SK-N-SH treated with all-trans-retinoic acid at 6 μM for 48 hours (cell line): ENCODE measurements around the gene NCAM1.

Experiments
- ATAC-seq: fragments of 200-7000 bp; cut with Tn5 transposase; 3 replicates; pipeline ENCODE4 v1.9.1; 2020; ENCODE audit warnings: mild to moderate bottlenecking, moderate library complexity
- ARNTL ChIP-seq: fragments of 450-650 bp; formaldehyde crosslinking; IDR thresholded peaks from 2 replicates; pipeline ENCODE4 v1.5.0; 2020; ENCODE audit warnings: low read depth, mild to moderate bottlenecking, moderate library complexity, borderline replicate concordance
- BACH2 ChIP-seq: fragments of 250-450 bp; sonication (Bioruptor Pico); IDR thresholded peaks from 2 replicates; pipeline ENCODE4 v1.9.0; 2021; ENCODE audit warnings: mild to moderate bottlenecking, borderline replicate concordance
- CSDC2 ChIP-seq: fragments of 250-450 bp; sonication (Bioruptor Pico); IDR thresholded peaks from 2 replicates; pipeline ENCODE4 v1.5.0; 2020; ENCODE audit warnings: mild to moderate bottlenecking, moderate library complexity
- ESRRG ChIP-seq: fragments of 250-450 bp; sonication (Bioruptor Pico); IDR thresholded peaks from 2 replicates; pipeline ENCODE4 v1.6.1; 2021; ENCODE audit warnings: mild to moderate bottlenecking
- GLIS3 ChIP-seq: fragments of 250-450 bp; sonication (Bioruptor Pico); IDR thresholded peaks from 2 replicates; pipeline ENCODE4 v1.5.0; 2020; ENCODE audit warnings: mild to moderate bottlenecking, moderate library complexity
- ISL1 ChIP-seq: fragments of 250-450 bp; sonication (Bioruptor Pico); IDR thresholded peaks from 2 replicates; pipeline ENCODE4 v2.1.2; 2022; ENCODE audit warnings: mild to moderate bottlenecking, moderate library complexity
- PPARA ChIP-seq: fragments of 250-450 bp; sonication (Bioruptor Pico); IDR thresholded peaks from 2 replicates; pipeline ENCODE4 v1.5.0; 2020; ENCODE audit warnings: mild to moderate bottlenecking, borderline replicate concordance
- RARB ChIP-seq: fragments of 250-450 bp; sonication (Bioruptor Pico); IDR thresholded peaks from 2 replicates; pipeline ENCODE4 v1.8.0; 2021; ENCODE audit warnings: mild to moderate bottlenecking, moderate library complexity
- SNAI2 ChIP-seq: fragments of 250-450 bp; sonication (Bioruptor Pico); IDR thresholded peaks from 2 replicates; pipeline ENCODE4 v1.5.0; 2020; ENCODE audit warnings: mild to moderate bottlenecking, moderate library complexity
- TCF4 ChIP-seq: fragments of 250-450 bp; sonication (Bioruptor Pico); IDR thresholded peaks from 2 replicates; pipeline ENCODE4 v1.8.0; 2021; ENCODE audit warnings: mild to moderate bottlenecking, moderate library complexity, borderline replicate concordance
- TOX ChIP-seq: fragments of 250-450 bp; sonication (Bioruptor Pico); IDR thresholded peaks from 2 replicates; pipeline ENCODE4 v1.8.0; 2021; ENCODE audit warnings: mild to moderate bottlenecking, moderate library complexity, borderline replicate concordance
- ZFP3 ChIP-seq: fragments of 250-450 bp; sonication (Bioruptor Pico); IDR thresholded peaks from 2 replicates; pipeline ENCODE4 v1.5.0; 2020; ENCODE audit warnings: mild to moderate bottlenecking, moderate library complexity
- ZFP30 ChIP-seq: fragments of 450-650 bp; formaldehyde crosslinking; IDR thresholded peaks from 2 replicates; pipeline ENCODE4 v1.5.0; 2022; ENCODE audit warnings: mild to moderate bottlenecking, moderate library complexity
- ZNF70 ChIP-seq: fragments of 450-650 bp; formaldehyde crosslinking; IDR thresholded peaks from 2 replicates; pipeline ENCODE4 v1.5.0; 2020; ENCODE audit warnings: mild to moderate bottlenecking, moderate library complexity
- ZNF8 ChIP-seq: fragments of 450-650 bp; formaldehyde crosslinking; IDR thresholded peaks from 2 replicates; pipeline ENCODE4 v1.5.0; 2020; ENCODE audit warnings: mild to moderate bottlenecking, moderate library complexity
- TF ChIP-seq, protein P1 (sequence below): fragments of 250-450 bp; sonication (Bioruptor Pico); IDR thresholded peaks from 2 replicates; pipeline ENCODE4 v1.5.1; 2020; ENCODE audit warnings: low read depth, mild to moderate bottlenecking, moderate library complexity
- TF ChIP-seq, protein P2 (sequence below): fragments of 250-450 bp; sonication (Bioruptor Pico); IDR thresholded peaks from 2 replicates; pipeline ENCODE4 v1.8.0; 2021; ENCODE audit warnings: low read depth, mild to moderate bottlenecking, moderate library complexity, borderline replicate concordance
- TF ChIP-seq, protein P3 (sequence below): fragments of 250-450 bp; sonication (Bioruptor Pico); IDR thresholded peaks from 2 replicates; pipeline ENCODE4 v1.5.0; 2020; ENCODE audit warnings: mild to moderate bottlenecking, moderate library complexity
- TF ChIP-seq, protein P4 (sequence below): fragments of 250-450 bp; sonication (Bioruptor Pico); IDR thresholded peaks from 2 replicates; pipeline ENCODE4 v1.8.0; 2020; ENCODE audit warnings: mild to moderate bottlenecking, moderate library complexity, borderline replicate concordance
- TF ChIP-seq, protein P5 (sequence below): fragments of 250-450 bp; sonication (Bioruptor Pico); IDR thresholded peaks from 2 replicates; pipeline ENCODE4 v1.5.1; 2021; ENCODE audit warnings: mild to moderate bottlenecking, moderate library complexity

The NCAM1 gene

DNA sequence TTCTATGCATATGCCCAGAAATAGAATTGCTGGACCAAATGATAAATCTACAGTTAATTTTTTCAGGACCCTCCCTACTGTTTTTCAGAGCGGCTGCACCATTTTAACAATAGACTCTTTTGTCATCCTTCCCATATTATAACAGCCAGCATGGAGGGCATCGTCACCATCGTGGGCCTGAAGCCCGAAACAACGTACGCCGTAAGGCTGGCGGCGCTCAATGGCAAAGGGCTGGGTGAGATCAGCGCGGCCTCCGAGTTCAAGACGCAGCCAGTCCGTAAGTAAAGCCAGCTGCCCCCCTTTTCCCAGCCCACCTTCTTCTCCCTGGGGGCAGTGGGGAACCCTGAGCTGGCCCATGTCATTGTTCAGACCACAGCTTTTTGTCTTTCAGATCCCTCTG is 273.7 kb downstream of the NCAM1 start (continued):
- TF ChIP-seq, protein P1, sequence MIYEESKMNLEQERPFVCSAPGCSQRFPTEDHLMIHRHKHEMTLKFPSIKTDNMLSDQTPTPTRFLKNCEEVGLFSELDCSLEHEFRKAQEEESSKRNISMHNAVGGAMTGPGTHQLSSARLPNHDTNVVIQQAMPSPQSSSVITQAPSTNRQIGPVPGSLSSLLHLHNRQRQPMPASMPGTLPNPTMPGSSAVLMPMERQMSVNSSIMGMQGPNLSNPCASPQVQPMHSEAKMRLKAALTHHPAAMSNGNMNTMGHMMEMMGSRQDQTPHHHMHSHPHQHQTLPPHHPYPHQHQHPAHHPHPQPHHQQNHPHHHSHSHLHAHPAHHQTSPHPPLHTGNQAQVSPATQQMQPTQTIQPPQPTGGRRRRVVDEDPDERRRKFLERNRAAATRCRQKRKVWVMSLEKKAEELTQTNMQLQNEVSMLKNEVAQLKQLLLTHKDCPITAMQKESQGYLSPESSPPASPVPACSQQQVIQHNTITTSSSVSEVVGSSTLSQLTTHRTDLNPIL (CRISPR knock-in tag), result no peak

DNA sequence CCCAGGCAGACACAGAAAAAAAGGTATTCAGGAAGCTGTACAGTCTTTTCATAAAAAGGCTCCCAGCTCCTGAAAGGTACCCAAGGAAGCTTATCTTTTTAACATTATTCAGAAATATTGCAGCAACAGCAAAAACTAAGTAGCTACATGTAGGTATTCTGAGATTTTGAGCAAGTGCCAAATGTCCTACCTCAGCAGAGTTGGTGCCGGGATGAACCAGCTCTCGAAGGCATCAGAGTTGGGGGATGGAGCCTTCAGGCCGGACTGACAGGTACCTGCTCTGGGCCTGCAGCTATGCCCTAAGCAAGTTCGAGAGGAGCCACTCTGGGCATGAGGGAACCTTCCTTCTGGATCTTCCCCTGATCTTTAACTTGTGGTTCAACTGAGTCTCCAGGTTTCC is 276.0 kb downstream of the NCAM1 start:
- no peak for ATAC-seq
- TF ChIP-seq ZFP3 (CRISPR knock-in tag) (no peak), TOX (CRISPR knock-in tag) (no peak), PPARA (CRISPR knock-in tag) (no peak), ARNTL (no peak), ZNF8 (CRISPR knock-in tag) (no peak), GLIS3 (CRISPR knock-in tag) (no peak)
- TF ChIP-seq, protein P1 (CRISPR knock-in tag), result no peak

DNA sequence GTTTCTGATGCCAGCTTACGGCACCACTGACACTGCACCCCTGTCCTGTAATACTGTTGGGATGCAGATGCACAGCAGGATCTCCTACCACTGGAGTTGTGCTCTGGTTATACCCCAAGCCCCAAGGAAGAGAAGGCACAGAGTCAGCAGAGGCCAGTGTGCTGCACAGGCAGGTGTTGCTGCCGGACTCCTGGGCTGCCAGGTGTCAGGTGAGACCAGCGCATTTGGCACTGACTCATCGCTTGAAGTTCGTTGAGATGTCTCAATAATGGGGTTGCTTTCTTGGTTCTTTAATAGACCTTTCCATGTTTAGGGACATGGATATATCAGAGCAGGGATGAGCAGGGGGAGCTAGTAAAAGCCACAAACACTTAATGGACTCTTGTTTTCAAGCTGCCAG is 277.5 kb downstream of the NCAM1 start:
- no peak for ATAC-seq
- no peak for TF ChIP-seq TCF4
- no peak for TF ChIP-seq GLIS3 (CRISPR knock-in tag)
- no peak for TF ChIP-seq BACH2
- TF ChIP-seq, protein P2, sequence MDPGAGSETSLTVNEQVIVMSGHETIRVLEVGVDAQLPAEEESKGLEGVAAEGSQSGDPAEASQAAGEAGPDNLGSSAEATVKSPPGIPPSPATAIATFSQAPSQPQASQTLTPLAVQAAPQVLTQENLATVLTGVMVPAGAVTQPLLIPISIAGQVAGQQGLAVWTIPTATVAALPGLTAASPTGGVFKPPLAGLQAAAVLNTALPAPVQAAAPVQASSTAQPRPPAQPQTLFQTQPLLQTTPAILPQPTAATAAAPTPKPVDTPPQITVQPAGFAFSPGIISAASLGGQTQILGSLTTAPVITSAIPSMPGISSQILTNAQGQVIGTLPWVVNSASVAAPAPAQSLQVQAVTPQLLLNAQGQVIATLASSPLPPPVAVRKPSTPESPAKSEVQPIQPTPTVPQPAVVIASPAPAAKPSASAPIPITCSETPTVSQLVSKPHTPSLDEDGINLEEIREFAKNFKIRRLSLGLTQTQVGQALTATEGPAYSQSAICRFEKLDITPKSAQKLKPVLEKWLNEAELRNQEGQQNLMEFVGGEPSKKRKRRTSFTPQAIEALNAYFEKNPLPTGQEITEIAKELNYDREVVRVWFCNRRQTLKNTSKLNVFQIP, result no peak
- TF ChIP-seq, protein P3, sequence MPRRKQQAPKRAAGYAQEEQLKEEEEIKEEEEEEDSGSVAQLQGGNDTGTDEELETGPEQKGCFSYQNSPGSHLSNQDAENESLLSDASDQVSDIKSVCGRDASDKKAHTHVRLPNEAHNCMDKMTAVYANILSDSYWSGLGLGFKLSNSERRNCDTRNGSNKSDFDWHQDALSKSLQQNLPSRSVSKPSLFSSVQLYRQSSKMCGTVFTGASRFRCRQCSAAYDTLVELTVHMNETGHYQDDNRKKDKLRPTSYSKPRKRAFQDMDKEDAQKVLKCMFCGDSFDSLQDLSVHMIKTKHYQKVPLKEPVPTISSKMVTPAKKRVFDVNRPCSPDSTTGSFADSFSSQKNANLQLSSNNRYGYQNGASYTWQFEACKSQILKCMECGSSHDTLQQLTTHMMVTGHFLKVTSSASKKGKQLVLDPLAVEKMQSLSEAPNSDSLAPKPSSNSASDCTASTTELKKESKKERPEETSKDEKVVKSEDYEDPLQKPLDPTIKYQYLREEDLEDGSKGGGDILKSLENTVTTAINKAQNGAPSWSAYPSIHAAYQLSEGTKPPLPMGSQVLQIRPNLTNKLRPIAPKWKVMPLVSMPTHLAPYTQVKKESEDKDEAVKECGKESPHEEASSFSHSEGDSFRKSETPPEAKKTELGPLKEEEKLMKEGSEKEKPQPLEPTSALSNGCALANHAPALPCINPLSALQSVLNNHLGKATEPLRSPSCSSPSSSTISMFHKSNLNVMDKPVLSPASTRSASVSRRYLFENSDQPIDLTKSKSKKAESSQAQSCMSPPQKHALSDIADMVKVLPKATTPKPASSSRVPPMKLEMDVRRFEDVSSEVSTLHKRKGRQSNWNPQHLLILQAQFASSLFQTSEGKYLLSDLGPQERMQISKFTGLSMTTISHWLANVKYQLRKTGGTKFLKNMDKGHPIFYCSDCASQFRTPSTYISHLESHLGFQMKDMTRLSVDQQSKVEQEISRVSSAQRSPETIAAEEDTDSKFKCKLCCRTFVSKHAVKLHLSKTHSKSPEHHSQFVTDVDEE, result no peak
- TF ChIP-seq, protein P1 (CRISPR knock-in tag), result no peak
- TF ChIP-seq TOX (CRISPR knock-in tag), result no peak

DNA sequence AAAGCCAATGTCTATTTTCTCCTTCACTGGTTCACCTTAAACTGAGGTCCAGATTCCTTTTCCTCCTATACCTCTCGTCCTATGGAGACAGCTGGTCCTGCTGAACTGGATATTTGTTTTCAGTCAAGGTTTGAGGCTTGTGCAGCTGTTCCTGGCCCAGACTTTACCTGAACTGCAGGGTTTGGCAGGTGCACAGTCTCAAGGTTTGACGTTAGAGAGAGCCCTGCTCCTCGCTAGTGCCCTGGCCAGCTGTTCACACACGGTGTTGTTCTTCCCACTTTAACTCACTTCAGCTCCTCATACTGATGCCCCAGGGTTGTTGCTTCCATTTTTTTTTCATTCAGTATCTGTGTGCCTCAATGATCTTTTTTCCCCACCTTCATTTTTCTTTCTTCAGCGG is 279.2 kb downstream of the NCAM1 start:
- ATAC-seq, result no peak

More for the DNA sequence above, 279.2 kb downstream of the NCAM1 start:
- TF ChIP-seq ZNF8 (CRISPR knock-in tag), result no peak
- TF ChIP-seq TOX (CRISPR knock-in tag), result no peak
- TF ChIP-seq GLIS3 (CRISPR knock-in tag), result no peak
- no peak for TF ChIP-seq SNAI2 (CRISPR knock-in tag)
- TF ChIP-seq ARNTL, result no peak
- TF ChIP-seq PPARA (CRISPR knock-in tag), result no peak
- TF ChIP-seq, protein P4, sequence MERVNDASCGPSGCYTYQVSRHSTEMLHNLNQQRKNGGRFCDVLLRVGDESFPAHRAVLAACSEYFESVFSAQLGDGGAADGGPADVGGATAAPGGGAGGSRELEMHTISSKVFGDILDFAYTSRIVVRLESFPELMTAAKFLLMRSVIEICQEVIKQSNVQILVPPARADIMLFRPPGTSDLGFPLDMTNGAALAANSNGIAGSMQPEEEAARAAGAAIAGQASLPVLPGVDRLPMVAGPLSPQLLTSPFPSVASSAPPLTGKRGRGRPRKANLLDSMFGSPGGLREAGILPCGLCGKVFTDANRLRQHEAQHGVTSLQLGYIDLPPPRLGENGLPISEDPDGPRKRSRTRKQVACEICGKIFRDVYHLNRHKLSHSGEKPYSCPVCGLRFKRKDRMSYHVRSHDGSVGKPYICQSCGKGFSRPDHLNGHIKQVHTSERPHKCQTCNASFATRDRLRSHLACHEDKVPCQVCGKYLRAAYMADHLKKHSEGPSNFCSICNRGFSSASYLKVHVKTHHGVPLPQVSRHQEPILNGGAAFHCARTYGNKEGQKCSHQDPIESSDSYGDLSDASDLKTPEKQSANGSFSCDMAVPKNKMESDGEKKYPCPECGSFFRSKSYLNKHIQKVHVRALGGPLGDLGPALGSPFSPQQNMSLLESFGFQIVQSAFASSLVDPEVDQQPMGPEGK (CRISPR knock-in tag), result no peak
- no peak for TF ChIP-seq CSDC2 (CRISPR knock-in tag)
- no peak for TF ChIP-seq RARB (CRISPR knock-in tag)
- no peak for TF ChIP-seq ZFP30 (CRISPR knock-in tag)
- TF ChIP-seq ISL1 (CRISPR knock-in tag), result no peak
- TF ChIP-seq, protein P5, sequence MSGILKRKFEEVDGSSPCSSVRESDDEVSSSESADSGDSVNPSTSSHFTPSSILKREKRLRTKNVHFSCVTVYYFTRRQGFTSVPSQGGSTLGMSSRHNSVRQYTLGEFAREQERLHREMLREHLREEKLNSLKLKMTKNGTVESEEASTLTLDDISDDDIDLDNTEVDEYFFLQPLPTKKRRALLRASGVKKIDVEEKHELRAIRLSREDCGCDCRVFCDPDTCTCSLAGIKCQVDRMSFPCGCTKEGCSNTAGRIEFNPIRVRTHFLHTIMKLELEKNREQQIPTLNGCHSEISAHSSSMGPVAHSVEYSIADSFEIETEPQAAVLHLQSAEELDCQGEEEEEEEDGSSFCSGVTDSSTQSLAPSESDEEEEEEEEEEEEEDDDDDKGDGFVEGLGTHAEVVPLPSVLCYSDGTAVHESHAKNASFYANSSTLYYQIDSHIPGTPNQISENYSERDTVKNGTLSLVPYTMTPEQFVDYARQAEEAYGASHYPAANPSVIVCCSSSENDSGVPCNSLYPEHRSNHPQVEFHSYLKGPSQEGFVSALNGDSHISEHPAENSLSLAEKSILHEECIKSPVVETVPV (CRISPR knock-in tag), result no peak
- TF ChIP-seq, protein P2, result no peak
- TF ChIP-seq BACH2, result no peak
- TF ChIP-seq ZNF70, result no peak
- no peak for TF ChIP-seq ESRRG (CRISPR knock-in tag)
